ENCODE measurements around the gene UMOD. TPM values are rescaled to one million over a fixed set of nuclear protein-coding genes. Genes with fewer than 3 reads are reported as not detected.

Gene UMOD
- total RNA-seq, 1 donor from 2014 or later, result not detected

DNA sequence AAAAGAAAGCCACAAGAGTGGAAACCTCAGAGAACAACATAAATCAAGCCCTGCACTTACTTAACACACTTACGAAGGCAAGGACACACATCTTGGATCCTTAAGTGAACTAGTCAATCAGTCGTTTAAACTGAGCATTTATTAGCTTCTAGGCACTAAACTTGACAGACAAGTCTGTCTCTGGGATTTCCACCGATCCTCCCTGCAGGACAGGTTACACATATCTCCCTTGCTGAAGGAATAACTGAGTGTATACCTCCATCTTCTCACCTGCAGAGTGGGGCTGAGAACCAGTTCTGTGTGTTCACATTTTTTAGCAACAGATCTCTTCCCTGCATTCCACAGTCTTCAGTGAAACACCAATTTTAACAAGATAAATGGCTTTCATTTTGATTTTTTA, 34.1 kb downstream of the UMOD start:
- intact Hi-C loops (cut with micrococcal nuclease), result no loop called here
- ATAC-seq (ENCODE audit: low read depth), result no peak
- H3K36me3 Mint-ChIP-seq (ENCODE audit: low read depth), result no peaks in the 10 kb centered on the region
- CTCF ChIA-PET, result no interaction called here
- no peak overlapping the region for H3K27ac Mint-ChIP-seq
- H3K9me3 Mint-ChIP-seq, result no peaks in the 10 kb centered on the region
- no peak for DNase-seq
- POLR2A ChIA-PET, result no interaction called here
- no peaks in the 10 kb centered on the region for H3K4me1 Mint-ChIP-seq
- TF ChIP-seq, protein P1, sequence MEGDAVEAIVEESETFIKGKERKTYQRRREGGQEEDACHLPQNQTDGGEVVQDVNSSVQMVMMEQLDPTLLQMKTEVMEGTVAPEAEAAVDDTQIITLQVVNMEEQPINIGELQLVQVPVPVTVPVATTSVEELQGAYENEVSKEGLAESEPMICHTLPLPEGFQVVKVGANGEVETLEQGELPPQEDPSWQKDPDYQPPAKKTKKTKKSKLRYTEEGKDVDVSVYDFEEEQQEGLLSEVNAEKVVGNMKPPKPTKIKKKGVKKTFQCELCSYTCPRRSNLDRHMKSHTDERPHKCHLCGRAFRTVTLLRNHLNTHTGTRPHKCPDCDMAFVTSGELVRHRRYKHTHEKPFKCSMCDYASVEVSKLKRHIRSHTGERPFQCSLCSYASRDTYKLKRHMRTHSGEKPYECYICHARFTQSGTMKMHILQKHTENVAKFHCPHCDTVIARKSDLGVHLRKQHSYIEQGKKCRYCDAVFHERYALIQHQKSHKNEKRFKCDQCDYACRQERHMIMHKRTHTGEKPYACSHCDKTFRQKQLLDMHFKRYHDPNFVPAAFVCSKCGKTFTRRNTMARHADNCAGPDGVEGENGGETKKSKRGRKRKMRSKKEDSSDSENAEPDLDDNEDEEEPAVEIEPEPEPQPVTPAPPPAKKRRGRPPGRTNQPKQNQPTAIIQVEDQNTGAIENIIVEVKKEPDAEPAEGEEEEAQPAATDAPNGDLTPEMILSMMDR (IDR thresholded peaks at IDR 0.05), result no peak
- peaks cover 2% of the 10 kb centered on the region for H3K27me3 Mint-ChIP-seq
- no peak overlapping the region for H3K4me3 Mint-ChIP-seq

DNA sequence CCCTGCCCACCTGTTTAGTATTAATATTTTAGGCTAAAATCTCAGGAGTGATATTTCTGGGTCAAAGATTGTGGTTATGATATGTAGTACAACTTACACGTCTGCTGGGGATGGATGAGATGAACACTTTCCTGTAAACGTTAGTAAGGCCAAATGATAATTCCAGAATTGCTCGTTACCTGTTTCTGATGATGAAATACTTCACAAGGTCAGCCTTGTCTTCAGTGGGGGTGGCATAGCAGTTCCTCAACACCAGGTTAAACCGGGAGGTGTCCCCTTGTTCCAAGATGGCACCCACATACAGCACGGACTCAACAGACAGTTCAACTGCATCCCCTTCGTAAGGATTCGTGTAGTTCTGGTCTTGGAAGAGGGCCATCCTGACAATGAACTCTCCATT, 34.5 kb downstream of the UMOD start:
- no peaks in the 10 kb centered on the region for H3K9me3 Mint-ChIP-seq
- no peaks in the 10 kb centered on the region for H3K4me1 Mint-ChIP-seq
- ATAC-seq (ENCODE audit: low read depth) (no peak), DNase-seq (no peak)
- intact Hi-C loops (cut with micrococcal nuclease), result no loop called here
- TF ChIP-seq, protein P1 (IDR thresholded peaks at IDR 0.05), result no peak
- H3K27me3 Mint-ChIP-seq, result peaks cover 2% of the 10 kb centered on the region
- POLR2A ChIA-PET, result no interaction called here
- H3K36me3 Mint-ChIP-seq (ENCODE audit: low read depth), result no peaks in the 10 kb centered on the region
- CTCF ChIA-PET, result no interaction called here
- no peak overlapping the region for H3K27ac Mint-ChIP-seq
- H3K4me3 Mint-ChIP-seq, result no peak overlapping the region

DNA sequence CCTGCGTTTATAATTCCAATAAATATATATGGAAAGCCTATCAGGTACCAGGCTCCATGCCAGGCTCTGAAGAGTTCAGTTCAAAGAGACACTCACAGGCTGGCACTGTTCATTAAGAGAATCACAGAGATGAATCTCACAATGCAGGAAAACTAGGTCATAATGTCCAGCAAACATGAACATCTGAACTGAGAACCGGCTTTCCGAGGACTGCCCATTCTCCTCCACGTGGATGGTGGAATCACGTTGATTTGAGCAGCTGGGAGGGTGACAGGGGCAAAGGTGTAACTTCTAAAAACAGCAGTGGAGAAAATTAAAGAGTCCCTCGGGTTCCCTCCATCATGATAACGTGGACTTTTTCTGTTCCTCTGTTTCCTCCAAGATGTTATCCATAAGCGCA, 35.4 kb downstream of the UMOD start:
- no peaks in the 10 kb centered on the region for H3K9me3 Mint-ChIP-seq
- intact Hi-C loops (cut with micrococcal nuclease), result no loop called here
- no peaks in the 10 kb centered on the region for H3K4me1 Mint-ChIP-seq
- H3K27me3 Mint-ChIP-seq, result no peaks in the 10 kb centered on the region
- no peak overlapping the region for H3K27ac Mint-ChIP-seq
- ChIA-PET POLR2A (no interaction called here), CTCF (no interaction called here)
- no peak for ATAC-seq (ENCODE audit: low read depth)
- no peak for DNase-seq
- H3K36me3 Mint-ChIP-seq (ENCODE audit: low read depth), result no peaks in the 10 kb centered on the region
- TF ChIP-seq, protein P1 (IDR thresholded peaks at IDR 0.05), result no peak
- no peak overlapping the region for H3K4me3 Mint-ChIP-seq

DNA sequence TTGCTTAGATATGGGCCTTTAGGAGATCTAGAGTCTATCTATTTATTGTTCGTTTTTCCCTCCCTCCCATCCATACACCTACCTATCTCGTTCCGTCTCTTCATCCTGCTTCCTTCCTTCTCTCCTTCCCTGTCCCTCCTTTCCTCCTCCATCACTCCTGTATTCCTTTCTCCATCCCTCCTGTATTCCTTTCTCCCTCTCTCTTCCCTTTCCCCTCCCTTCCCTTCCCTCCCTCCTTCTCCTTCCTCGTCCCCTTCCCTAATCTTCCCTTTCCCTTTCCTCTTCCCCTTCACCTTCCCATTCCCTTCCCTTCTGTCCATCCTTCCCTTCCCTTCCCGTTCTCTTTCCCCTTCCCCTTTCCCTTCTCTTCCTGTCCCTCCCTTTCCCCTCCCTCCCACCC, 35.8 kb downstream of the UMOD start:
- Mint-ChIP-seq H3K27me3 (no peaks in the 10 kb centered on the region), H3K4me3 (no peak overlapping the region), H3K27ac (no peak overlapping the region), H3K36me3 (ENCODE audit: low read depth) (no peaks in the 10 kb centered on the region), H3K9me3 (no peaks in the 10 kb centered on the region), H3K4me1 (no peaks in the 10 kb centered on the region)
- ChIA-PET CTCF (no interaction called here), POLR2A (no interaction called here)
- ATAC-seq (ENCODE audit: low read depth), result no peak
- intact Hi-C loops (cut with micrococcal nuclease), result no loop called here
- DNase-seq, result no peak
- TF ChIP-seq, protein P1 (IDR thresholded peaks at IDR 0.05), result no peak

DNA sequence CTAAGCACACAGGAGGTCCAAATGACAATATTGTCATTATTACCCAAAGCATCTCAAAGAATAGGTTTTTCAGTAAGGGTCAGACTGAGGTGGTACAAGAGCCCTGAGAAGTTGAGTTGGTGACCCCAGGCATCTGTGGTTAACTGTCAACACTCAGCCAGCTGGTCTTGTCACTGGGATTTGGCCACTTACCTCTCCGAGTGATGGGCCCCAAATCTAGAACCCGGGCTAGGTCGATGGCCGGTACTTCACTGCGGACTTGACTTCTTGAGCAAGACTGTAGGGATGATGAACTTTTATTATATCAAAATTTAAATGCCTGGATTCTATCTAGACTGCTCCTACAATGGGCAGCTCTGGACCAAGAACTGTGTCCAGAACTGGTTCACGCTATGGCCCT, 36.8 kb downstream of the UMOD start:
- intact Hi-C loops (cut with micrococcal nuclease), result no loop called here
- DNase-seq, result no peak
- ChIA-PET CTCF (no interaction called here), POLR2A (no interaction called here)
- H3K27ac Mint-ChIP-seq, result no peak overlapping the region
- TF ChIP-seq, protein P1 (IDR thresholded peaks at IDR 0.05), result no peak
- no peaks in the 10 kb centered on the region for H3K9me3 Mint-ChIP-seq
- H3K4me3 Mint-ChIP-seq, result no peak overlapping the region
- H3K27me3 Mint-ChIP-seq, result peaks cover 2% of the 10 kb centered on the region
- H3K4me1 Mint-ChIP-seq, result no peaks in the 10 kb centered on the region
- H3K36me3 Mint-ChIP-seq (ENCODE audit: low read depth), result no peaks in the 10 kb centered on the region
- ATAC-seq (ENCODE audit: low read depth), result no peak
